Endometrial microvascular endothelial cells (primary cell): ENCODE measurements around the gene SCRT2. TPM values are rescaled to one million over a fixed set of nuclear protein-coding genes. Genes with fewer than 3 reads are reported as not detected.

Source experiments
- in situ Hi-C: cut with HindIII; loops from 2 replicates; pipeline ENCODE4 v1.10.0; 2017; ENCODE audit warnings: low sequenced_read_pairs, low pct_unique_long_range_greater_than_20kb; ENCODE audit errors: inconsistent ontology term
- total RNA-seq: library from RNA; depleted of rRNA; stranded (reverse); fragments of >200 nt; gene quantifications from one replicate; pipeline ENCODE4 v1.2.3, GENCODE V29; 2015; ENCODE audit errors: inconsistent ontology term

SCRT2 gene
- total RNA-seq, 1 donor from 2014 or later = not detected

- in situ Hi-C loops = no loop called here
Measured at GRCh38 chr20:615514-615913, 60.1 kb downstream of the SCRT2 start.

- in situ Hi-C loops = no loop called here
Measured at GRCh38 chr20:611843-612185, 63.8 kb downstream of the SCRT2 start.

Other genes starting within 250 kb of the SCRT2 start
- gene TBC1D20, start 213.3 kb downstream of the SCRT2 start, total RNA-seq = 34.8 TPM
- 102 TPM for gene CSNK2A1, start 132.0 kb downstream of the SCRT2 start, total RNA-seq
- gene TCF15, start 65.5 kb downstream of the SCRT2 start, total RNA-seq = 4.7 TPM
- gene SRXN1, start 22.6 kb downstream of the SCRT2 start, total RNA-seq = 82.6 TPM
- gene SLC52A3, start 92.7 kb upstream of the SCRT2 start, total RNA-seq = not detected
- gene FAM110A, start 157.9 kb upstream of the SCRT2 start, total RNA-seq = 2.1 TPM
- gene ANGPT4, start 240.5 kb upstream of the SCRT2 start, total RNA-seq = not detected